Measurements from ENCODE around the gene ERCC4.

GRCh38 chr16:13944816-13945215 is 24.9 kb downstream of the ERCC4 start:
- no peak for TF ChIP-seq CTCF (conservative IDR thresholded peaks at IDR 0.05; ENCODE audit: low read depth in 2 of 2)
- no peak for TF ChIP-seq POLR2AphosphoS5 (IDR thresholded peaks at IDR 0.05; ENCODE audit: low read depth)
- no peak for TF ChIP-seq REST (IDR thresholded peaks at IDR 0.05; ENCODE audit: unreplicated experiment)
- TF ChIP-seq EZH2phosphoT487 (IDR thresholded peaks at IDR 0.05; ENCODE audit: unreplicated experiment) = no peak
- TF ChIP-seq CREB1 (CRISPR knock-in tag; IDR thresholded peaks at IDR 0.05; ENCODE audit: low read depth) = no peak
- no peak for TF ChIP-seq ZNF331 (CRISPR knock-in tag; IDR thresholded peaks at IDR 0.05; ENCODE audit: low read depth)
- no peak for TF ChIP-seq EZH2 (IDR thresholded peaks at IDR 0.05; ENCODE audit: low read depth, unreplicated experiment)
- TF ChIP-seq JUNB (IDR thresholded peaks at IDR 0.05; ENCODE audit: unreplicated experiment) = no peak
- TF ChIP-seq ZNF114 (CRISPR knock-in tag; IDR thresholded peaks at IDR 0.05) = no peak
- no peak for TF ChIP-seq ETS1 (IDR thresholded peaks at IDR 0.05)
- no peak for TF ChIP-seq NANOG (IDR thresholded peaks at IDR 0.05; ENCODE audit: borderline replicate concordance)
- no peak for TF ChIP-seq ZNF462 (CRISPR knock-in tag; IDR thresholded peaks at IDR 0.05)

Measured in GM23338 (cell line).